ENCODE results near the gene LRRC75A. TPM values are rescaled to one million over a fixed set of nuclear protein-coding genes. Genes with fewer than 3 reads are reported as not detected.

The LRRC75A gene
- total RNA-seq, 2 experiments from 2014 or later = 3.6 to 5.7 TPM

Other genes with a start within 250 kb of the LRRC75A start
- gene CENPV, start 138.7 kb downstream of the LRRC75A start, total RNA-seq = 10 to 100 TPM; 28.6 to 36.4 TPM
- 1,000 to 10,000 TPM; 1,415 to 1,441 TPM for gene UBB, start 111.1 kb downstream of the LRRC75A start, total RNA-seq
- gene TRPV2, start 76.6 kb downstream of the LRRC75A start, total RNA-seq = 100 to 1,000 TPM; 124 to 134 TPM
- gene ZNF287, start 77.0 kb upstream of the LRRC75A start, total RNA-seq = 1 to 10 TPM; 5.7 to 5.9 TPM
- gene ZNF624, start 161.7 kb upstream of the LRRC75A start, total RNA-seq = 1 to 10 TPM; 4.1 to 4.5 TPM
- gene CCDC144A, start 198.0 kb upstream of the LRRC75A start, total RNA-seq = under 1 TPM; 0.47 to 0.97 TPM

Measured in activated CD8-positive, alpha-beta T cell treated with anti-CD3 and anti-CD28 coated beads, Interleukin-2, amount 10 ng/mL, durations not matched to agents 7 days and 5 days (primary cell).